PC-9 (cell line): Measurements from ENCODE around the gene TRAPPC11. TPM values are rescaled to one million over a fixed set of nuclear protein-coding genes. Genes with fewer than 3 reads are reported as not detected.
A peak's percentile ranks its signal among the peaks of the same experiment; 100 is the strongest.

Source experiments
- BruUV-seq: library from RNA; stranded (reverse); fragments of 400-500 nt; replicated peaks from 2 replicates; lab custom pipeline; 2021; lab: Mats Ljungman, UMichigan
- CTCF ChIA-PET: fragments of 300-600 bp; sonication (Branson Sonifier 250); formaldehyde crosslinking; loops from one replicate; lab custom pipeline; 2022; ENCODE audit warnings: antibody characterized with exemption; lab: Charles Lee
- POLR2A ChIA-PET: fragments of 300-600 bp; sonication (Branson Sonifier 250); formaldehyde crosslinking; loops from one replicate; lab custom pipeline; 2022; ENCODE audit warnings: antibody characterized with exemption; ENCODE audit not compliant: unreplicated experiment; lab: Charles Lee
- DNase-seq, 2 experiments: peaks; one replicate each; pipeline versions ENCODE4 v3.0.0 to v3.0.0-alpha.2; 2015 to 2022; ENCODE audit warnings: mixed read lengths in 1 of 2
- H2AFZ ChIP-seq: fragments of 200-600 bp; sonication (generic); 2 replicates; pipeline ENCODE4 v1.8.1; 2017; ENCODE audit warnings: antibody characterized with exemption
- H3F3A ChIP-seq: fragments of 200-600 bp; sonication (generic); 2 replicates; pipeline ENCODE4 v1.8.1; 2017; ENCODE audit warnings: antibody characterized with exemption, mild to moderate bottlenecking, low read depth; ENCODE audit not compliant: insufficient read depth
- H3K27ac ChIP-seq: fragments of 200-600 bp; sonication (generic); 2 replicates; pipeline ENCODE4 v1.6.1; 2016; ENCODE audit warnings: mixed run types
- H3K27me3 ChIP-seq: fragments of 200-600 bp; sonication (generic); 2 replicates; pipeline ENCODE4 v1.6.1; 2016; ENCODE audit warnings: low read depth, mixed run types; ENCODE audit not compliant: insufficient read depth
- H3K36me3 ChIP-seq: fragments of 200-600 bp; sonication (generic); 2 replicates; pipeline ENCODE4 v1.6.1; 2016; ENCODE audit warnings: low read depth, mixed run types
- H3K4me1 ChIP-seq: fragments of 200-600 bp; sonication (generic); replicated peaks from 2 replicates; pipeline ENCODE4 v1.6.1; 2016; ENCODE audit warnings: mixed run types; ENCODE audit not compliant: insufficient read depth
- H3K4me2 ChIP-seq: fragments of 200-600 bp; sonication (generic); 2 replicates; pipeline ENCODE4 v1.6.1; 2017; ENCODE audit warnings: mixed run types
- H3K4me3 ChIP-seq: fragments of 200-600 bp; sonication (generic); 2 replicates; pipeline ENCODE4 v1.6.1; 2016; ENCODE audit warnings: mixed run types
- H3K79me2 ChIP-seq: fragments of 200-600 bp; sonication (generic); 2 replicates; pipeline ENCODE4 v1.6.1; 2017; ENCODE audit warnings: low read depth, mixed run types
- H3K9me2 ChIP-seq: fragments of 200-600 bp; sonication (generic); 2 replicates; pipeline ENCODE4 v1.8.1; 2017; ENCODE audit warnings: mild to moderate bottlenecking; ENCODE audit not compliant: insufficient read depth
- H3K9me3 ChIP-seq: fragments of 200-600 bp; sonication (generic); 2 replicates; pipeline ENCODE4 v1.8.1; 2016; ENCODE audit warnings: low read depth; ENCODE audit not compliant: insufficient read depth
- H4K20me1 ChIP-seq: fragments of 200-600 bp; sonication (generic); 2 replicates; pipeline ENCODE4 v1.8.1; 2017; ENCODE audit not compliant: insufficient read depth
- EZH2 ChIP-seq: fragments of 200-600 bp; sonication (generic); IDR thresholded peaks from 2 replicates; pipeline ENCODE4 v1.8.0; 2017; ENCODE audit warnings: antibody characterized with exemption, low read depth
- intact Hi-C: fragments of 100-400 bp; cut with micrococcal nuclease; formaldehyde crosslinking; loops from one replicate; pipeline ENCODE4 v1.10.0; 2022; ENCODE audit not compliant: unreplicated experiment
- total RNA-seq: library from RNA; stranded (reverse); gene quantifications from 2 replicates; pipeline ENCODE4 v1.2.3, GENCODE V29; 2021
- TF ChIP-seq, protein P1 (sequence below): fragments of 200-600 bp; sonication (generic); conservative IDR thresholded peaks from 2 replicates; pipeline ENCODE4 v1.6.1; 2017; ENCODE audit warnings: mixed run types, antibody characterized with exemption, mild to moderate bottlenecking, moderate library complexity

Gene TRAPPC11
- total RNA-seq, 1 experiment from 2014 or later = 29.0 TPM

DNA sequence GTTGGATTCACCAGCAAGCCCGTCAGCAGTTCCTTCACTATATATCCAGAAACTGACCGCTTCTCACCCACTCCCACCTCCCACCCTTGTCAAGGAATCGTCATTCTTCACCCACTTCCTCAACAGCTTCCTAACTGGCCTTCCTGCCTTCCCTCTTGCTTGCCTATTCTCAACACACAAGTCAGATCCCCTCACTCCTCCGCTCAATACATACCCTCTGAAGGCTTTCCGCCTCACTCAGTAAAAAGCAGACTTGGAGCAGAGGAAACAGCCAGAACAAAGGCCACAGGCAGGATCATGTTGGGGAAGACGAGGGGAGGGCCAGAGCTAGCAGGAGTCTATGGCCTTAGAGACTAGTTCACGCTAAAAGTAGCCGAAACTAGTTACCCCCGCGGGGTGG, 23.8 kb upstream of the TRAPPC11 start:
- H3K27me3 ChIP-seq = no peaks in the 10 kb centered on the region
- peaks cover 16% of the 10 kb centered on the region for H3K4me1 ChIP-seq
- intact Hi-C loops = loop anchor here (5.0 kb wide), 1 partner anchor 133 kb away; no protein-coding TSS in a partner anchor
- no peak overlapping the region for H3K4me3 ChIP-seq
- TF ChIP-seq, protein P1, sequence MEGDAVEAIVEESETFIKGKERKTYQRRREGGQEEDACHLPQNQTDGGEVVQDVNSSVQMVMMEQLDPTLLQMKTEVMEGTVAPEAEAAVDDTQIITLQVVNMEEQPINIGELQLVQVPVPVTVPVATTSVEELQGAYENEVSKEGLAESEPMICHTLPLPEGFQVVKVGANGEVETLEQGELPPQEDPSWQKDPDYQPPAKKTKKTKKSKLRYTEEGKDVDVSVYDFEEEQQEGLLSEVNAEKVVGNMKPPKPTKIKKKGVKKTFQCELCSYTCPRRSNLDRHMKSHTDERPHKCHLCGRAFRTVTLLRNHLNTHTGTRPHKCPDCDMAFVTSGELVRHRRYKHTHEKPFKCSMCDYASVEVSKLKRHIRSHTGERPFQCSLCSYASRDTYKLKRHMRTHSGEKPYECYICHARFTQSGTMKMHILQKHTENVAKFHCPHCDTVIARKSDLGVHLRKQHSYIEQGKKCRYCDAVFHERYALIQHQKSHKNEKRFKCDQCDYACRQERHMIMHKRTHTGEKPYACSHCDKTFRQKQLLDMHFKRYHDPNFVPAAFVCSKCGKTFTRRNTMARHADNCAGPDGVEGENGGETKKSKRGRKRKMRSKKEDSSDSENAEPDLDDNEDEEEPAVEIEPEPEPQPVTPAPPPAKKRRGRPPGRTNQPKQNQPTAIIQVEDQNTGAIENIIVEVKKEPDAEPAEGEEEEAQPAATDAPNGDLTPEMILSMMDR = no peak
- TF ChIP-seq EZH2 = no peak
- H3F3A ChIP-seq = 0 out of 2 replicates have a peak, but pooled peaks cover 6% of the 10 kb centered on the region
- ChIA-PET CTCF (no interaction called here), POLR2A (no interaction called here)
- no TSS peak for BruUV-seq
- no peaks in the 10 kb centered on the region for H3K36me3 ChIP-seq
- H3K4me2 ChIP-seq = no peak overlapping the region
- no peaks in the 10 kb centered on the region for H3K9me3 ChIP-seq
- no peak overlapping the region for H3K27ac ChIP-seq
- no peak for DNase-seq
- H4K20me1 ChIP-seq = no peaks in the 10 kb centered on the region
- no peaks in the 10 kb centered on the region for H3K79me2 ChIP-seq
- H3K9me2 ChIP-seq = no peaks in the 10 kb centered on the region
- H2AFZ ChIP-seq = no peak overlapping the region

DNA sequence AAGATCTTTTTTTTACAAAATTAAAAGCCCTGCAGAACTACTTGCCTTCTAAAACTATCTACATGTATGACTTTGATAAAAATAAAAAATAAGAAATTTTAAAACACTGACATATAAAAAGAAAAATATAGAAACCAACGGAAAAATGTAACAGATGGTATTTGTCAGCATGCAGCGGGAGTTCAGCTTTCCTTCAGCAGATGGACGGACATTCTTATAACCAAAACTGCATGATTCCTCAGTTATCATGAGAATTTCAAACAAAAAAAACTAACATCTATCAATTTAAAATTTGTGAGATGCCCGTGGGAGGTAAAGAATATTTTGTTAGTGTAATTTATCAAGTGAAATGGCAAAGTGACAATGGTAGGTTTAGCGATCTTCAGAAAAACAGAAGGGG, 23.4 kb upstream of the TRAPPC11 start:
- BruUV-seq = no TSS peak
- POLR2A ChIA-PET = no interaction called here

DNA sequence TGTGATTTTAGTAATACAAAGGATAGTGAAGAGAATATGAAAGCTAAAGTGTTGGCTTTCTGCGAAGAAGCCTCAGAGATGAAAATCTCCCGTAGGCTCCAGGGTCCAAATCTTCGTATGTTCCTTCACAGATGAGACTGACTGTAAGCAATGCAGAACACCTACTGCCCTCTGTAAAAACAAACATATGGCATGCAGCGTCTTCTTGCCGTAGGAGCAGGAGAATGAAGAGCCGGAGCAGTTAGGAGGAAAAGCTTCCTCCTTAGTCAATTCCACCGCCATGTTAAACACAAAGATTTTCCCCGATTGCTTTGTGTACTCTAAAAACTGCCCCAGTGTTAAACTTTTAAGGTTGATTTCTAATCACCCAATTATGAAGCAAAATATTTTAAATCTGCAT, 22.6 kb upstream of the TRAPPC11 start:
- Histone ChIP-seq H3K9me2 (no peaks in the 10 kb centered on the region), H3K36me3 (no peaks in the 10 kb centered on the region), H3K9me3 (no peaks in the 10 kb centered on the region), H3F3A (0 out of 2 replicates have a peak, but pooled peaks cover 6% of the 10 kb centered on the region), H3K4me1 (peaks cover 16% of the 10 kb centered on the region), H3K27ac (peak overlapping the region; percentile 46), H3K4me2 (peak overlapping the region; percentile 58; the same call in 1 of the 2 replicates), H3K27me3 (no peaks in the 10 kb centered on the region), H3K79me2 (no peaks in the 10 kb centered on the region), H2AFZ (no peak overlapping the region), H4K20me1 (no peaks in the 10 kb centered on the region), H3K4me3 (no peak overlapping the region)
- intact Hi-C loops = loop anchor here (5.0 kb wide), 1 partner anchor 134 kb away; no protein-coding TSS in a partner anchor
- no peak for TF ChIP-seq EZH2
- TF ChIP-seq, protein P1 = no peak
- no peak for DNase-seq
- ChIA-PET POLR2A (interaction anchor here (0.7 kb wide), 1 partner anchor 630 kb away, joined by 3 read pairs; no protein-coding TSS in a partner anchor), CTCF (interaction anchor here (0.7 to 1.2 kb wide), 2 partner anchors 9 to 27 kb away, joined by 3 read pairs; no protein-coding TSS in a partner anchor)
- BruUV-seq = TSS peak; percentile 36

More for the DNA sequence above, 23.4 kb upstream of the TRAPPC11 start:
- no peak for DNase-seq
- Histone ChIP-seq H3K36me3 (no peaks in the 10 kb centered on the region), H3K4me3 (no peak overlapping the region), H3K9me2 (no peaks in the 10 kb centered on the region), H3K79me2 (no peaks in the 10 kb centered on the region), H3K27me3 (no peaks in the 10 kb centered on the region), H3K4me2 (no peak overlapping the region), H3F3A (0 out of 2 replicates have a peak, but pooled peaks cover 6% of the 10 kb centered on the region), H2AFZ (no peak overlapping the region), H3K27ac (no peak overlapping the region), H4K20me1 (no peaks in the 10 kb centered on the region), H3K9me3 (no peaks in the 10 kb centered on the region), H3K4me1 (peaks cover 16% of the 10 kb centered on the region)
- CTCF ChIA-PET = no interaction called here
- intact Hi-C loops = loop anchor here (5.0 kb wide), 1 partner anchor 133 kb away; no protein-coding TSS in a partner anchor
- TF ChIP-seq EZH2 = no peak
- TF ChIP-seq, protein P1 = no peak
